CMK (cell line): ENCODE measurements around the gene COL11A2.
"Not testable (repeated sequence)": the region's sequence is repeated elsewhere in the genome, so short reads cannot be mapped to it uniquely, and the experiment has no call there.

Experiments
- DNase-seq: peaks from one replicate; pipeline ENCODE4 v3.0.0-alpha.2; 2010; ENCODE audit warnings: low read depth

The COL11A2 gene

DNA sequence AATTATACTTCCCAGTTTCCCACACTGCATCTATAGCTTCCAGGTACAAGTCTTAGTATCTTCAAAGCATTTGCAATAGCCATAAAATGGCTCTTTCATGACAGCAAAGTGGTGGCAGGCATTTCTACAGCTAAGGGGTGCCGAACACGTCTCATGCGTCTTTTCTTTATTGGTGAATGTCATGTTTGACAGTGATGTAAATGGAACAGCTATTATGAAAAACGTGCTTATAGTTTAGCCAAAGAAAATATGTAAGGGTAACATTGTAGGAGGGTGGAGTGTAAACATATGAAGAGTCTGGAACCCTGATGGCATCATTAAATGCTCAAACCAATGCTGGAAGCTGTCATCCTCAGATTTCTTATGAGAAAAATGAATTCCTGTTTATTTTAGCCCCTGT is 37.9 kb downstream of the COL11A2 start:
- no peak for DNase-seq

DNA sequence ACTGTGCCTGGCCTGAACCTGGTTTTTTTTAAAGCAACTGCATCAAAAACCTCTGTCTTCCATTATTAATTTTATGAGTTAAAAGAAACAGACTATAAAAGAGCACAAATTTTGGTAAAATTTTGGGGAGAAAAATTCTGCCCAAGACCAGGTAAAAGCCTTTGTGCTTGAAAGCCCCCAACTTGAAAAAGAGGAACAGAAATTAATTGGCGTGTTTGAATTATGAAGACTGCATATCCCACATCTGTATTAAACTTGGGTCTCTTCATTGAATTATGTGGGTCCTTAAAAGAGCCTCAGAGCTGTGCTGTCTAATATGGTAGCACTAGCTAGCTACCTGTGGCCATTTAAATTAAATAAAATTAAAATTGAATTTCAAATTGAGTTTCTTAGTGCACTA is 41.2 kb downstream of the COL11A2 start:
- no peak for DNase-seq

DNA sequence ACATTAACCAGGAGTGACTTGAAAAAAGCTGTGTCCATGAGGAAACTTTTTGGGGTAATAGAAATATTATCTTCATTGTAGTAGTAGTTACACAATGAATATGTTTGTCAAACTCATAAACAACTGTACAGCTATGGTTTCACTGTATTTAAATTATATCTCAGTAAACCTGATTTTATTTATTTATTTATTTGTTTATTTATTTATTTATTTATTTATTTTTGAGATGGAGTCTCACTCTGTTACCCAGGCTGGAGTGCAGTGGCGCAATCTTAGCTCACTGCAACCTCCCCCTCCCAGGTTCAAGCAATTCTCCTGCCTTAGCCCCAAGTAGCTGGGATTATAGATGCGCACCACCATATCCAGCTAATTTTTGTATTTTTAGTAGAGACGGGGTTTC is 41.7 kb downstream of the COL11A2 start:
- not testable (repeated sequence) for DNase-seq

DNA sequence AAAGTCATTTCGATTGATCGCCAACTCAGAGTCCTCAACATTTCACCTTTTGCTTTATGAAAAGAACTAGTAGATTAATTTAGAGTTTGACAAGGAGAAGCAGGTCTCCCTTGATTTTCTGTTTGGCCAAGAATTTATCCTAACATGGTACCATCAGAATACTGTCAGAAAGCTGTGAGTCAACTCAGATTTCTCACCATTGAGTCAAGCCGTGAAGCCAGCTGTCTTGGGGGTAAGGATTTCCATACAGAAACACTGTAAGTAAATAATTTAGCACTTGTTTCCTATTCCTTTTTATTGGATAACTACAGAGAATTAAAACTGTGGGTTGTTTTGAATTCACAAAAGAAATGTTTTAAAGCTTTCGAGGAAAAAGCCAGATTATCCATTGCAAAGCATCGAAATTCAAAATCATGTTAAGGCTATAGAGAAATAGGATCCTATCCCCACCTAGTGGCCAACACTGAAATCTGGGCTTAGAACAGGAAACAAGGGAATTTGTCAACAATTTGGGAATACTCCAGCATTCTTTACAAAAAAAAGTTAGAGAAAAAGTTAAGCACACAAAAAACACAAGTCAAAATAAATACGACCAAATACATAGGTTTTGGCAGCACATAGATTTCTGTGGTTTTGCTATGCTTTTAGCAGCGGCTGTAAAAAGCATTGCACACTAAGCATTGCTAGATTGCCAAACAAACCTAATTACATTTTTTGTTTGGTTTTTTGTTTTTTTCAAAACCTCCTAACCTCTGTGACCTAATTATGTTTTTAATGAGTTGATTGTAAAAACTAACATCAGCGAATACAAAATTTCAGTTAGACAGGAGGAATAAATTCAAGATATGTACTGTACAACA is 44.2 kb downstream of the COL11A2 start:
- no peak for DNase-seq

DNA sequence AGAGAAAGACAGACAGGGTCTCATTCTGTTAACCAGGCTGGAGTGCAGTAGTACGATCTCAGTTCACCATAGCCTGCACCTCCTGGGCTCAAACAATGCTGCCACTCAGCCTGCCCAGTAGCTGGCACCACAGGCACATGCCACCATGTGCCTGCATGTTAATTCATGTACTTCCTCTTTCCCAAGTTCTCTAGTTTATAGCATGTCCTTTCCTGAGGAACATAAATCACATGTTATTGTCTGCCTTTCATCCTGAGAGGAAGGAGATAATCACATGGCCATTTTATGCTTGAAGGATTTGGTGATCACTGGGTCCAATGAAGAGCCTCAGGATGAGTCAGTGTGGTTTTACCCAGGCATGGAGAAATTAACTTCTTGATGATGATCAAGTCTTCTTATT is 47.9 kb downstream of the COL11A2 start:
- DNase-seq, result no peak

DNA sequence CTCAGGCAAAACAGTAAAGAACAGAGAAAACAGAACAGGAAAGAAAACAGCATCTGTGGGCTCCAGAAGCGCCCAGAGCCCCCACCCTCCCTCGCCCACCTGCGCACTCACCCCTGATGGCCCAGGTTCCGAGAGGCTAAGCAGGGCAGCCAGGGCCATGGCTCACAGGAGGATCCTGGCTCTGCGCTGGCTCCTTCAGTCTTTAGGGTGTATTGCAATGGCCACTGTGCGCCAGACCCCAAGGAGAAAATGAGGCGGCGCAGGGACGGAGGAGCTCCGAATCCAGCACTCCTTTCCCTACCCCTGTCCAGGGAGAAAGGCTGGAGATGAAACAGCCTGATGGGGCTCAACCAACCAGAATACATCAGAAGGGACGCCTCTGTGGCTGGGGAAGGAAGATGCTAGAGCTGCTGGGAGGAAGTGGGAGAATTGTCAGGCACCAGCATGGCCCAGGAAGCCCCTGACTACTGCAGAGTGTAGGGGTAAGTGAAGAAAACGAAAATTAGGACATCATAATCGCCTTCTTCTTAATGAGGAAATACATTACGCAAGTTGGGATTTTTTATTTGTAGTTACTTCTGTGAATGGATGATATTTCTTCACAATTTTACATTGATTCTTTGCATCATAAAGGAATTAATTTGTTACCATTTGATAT is 49.0 kb downstream of the COL11A2 start:
- DNase-seq, result no peak

DNA sequence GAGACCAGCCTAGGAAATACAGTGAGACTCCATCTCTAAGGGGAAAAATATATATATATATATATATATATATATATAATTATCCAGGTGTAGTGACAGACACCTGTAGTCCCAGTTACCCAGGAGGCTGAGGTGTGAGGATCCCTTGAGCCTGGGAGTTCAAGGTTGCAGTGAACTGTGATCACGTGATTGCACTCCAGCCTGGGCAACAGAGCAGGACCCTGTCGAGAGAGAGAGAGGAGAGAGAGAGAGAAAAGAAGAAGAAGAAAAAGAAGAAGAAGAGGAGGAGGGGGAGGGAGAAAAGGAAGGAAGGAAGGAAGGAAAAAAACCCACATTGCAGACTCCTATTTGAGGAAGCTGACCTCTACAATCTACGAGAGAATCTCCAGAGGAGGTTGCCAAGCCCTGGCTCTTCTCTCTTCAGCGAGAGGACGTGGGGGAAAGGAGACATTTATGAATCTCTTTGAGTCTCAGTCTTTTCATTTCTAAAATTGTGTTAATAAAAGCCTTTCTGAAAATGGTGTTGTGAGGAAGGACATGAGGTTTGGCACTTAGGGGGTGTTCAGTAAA is 49.7 kb downstream of the COL11A2 start:
- DNase-seq, result no peak

DNA sequence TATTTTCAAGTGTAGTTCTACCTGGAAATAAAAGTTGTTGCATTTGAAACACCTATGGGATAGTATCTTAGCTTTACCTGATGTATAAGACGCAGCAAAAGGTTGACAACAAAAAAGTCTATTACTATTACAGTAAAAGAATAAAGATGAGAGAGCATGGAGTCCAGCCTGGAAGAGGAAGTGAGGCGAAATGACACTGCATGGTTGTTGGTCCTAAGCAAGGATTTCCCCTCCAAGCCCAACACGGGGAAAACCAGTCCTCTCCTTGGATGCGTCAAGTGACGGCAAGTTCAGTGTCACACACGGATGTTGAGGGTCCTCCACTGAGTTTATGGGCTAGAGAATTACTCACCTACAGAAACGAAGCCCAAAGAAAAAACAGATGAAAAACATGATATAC is 51.7 kb downstream of the COL11A2 start:
- DNase-seq, result no peak

DNA sequence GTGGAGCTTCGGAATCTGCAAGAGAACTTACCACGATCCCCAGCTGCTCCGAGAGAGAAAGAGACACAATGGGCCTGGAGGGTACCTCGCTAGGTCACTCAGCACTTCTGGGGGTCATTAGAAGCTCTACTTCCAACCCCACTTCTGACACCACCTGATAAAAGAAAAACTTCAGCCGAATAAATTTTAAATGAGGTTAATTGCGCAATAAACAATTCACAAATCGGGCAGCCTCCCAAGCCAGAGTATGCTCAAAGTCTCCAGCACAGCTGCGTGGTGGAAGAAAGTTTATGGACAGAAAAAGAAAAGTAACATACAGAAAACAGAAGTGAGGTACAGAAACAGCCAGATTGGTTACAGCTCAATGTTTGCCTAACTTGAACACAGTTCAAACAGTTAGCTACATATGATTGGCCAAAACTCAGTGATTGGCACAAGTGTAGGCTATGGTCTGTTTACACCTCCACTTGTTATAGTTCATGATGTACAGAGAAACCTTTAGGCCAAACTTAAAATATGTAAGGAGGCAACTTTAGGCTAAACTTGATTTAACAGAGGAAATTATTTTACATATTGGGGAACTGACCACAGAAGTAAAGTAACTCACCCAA is 52.6 kb downstream of the COL11A2 start:
- DNase-seq, result no peak

DNA sequence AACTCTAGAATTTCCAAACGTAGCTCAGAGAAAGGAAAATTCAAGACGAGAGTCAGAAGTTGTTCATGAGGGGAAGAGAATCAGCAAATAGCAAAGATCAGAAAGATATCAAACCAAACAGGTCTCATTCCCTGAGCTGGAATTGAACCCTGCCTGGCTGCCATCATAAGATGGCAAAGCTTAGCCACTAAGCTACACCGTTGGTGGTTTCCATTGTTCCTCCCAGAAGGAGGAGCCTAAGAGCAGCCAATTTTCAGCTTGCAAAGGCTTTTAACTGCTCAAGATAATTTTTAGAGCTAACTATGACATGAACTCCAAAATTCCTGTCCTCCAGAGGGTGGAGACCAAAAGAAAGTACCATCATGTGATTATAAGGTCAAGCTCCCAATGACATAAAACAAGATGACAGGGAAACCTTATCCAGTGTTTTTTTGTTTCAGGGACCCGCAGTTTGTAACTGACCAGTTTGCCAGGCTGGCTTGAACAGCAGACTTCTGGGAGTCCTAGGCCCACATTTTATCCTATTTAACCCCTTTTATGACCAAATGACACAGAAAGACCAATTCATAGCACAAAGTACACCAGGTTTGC is 55.9 kb downstream of the COL11A2 start:
- no peak for DNase-seq

DNA sequence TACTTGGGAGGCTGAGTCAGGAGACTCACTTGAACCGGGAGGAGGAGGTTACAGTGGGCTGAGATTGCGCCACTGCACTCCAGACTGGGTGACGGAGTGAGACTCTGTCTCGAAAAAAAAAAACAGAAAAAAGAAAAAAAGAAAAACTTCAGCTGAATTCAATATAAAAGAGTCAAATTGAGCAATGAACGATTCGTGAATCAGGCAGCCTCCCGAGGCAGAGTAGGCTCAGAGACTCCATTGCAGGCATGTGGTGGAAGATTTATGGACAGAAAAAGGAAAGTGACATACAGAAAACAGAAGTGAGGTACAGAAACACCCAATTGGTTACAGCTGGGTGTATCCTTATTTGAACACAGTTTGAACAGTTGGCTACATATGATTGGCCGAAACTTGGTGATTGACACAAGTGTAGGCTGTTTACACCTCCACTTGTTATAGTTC is 60.2 kb downstream of the COL11A2 start:
- DNase-seq, result no peak

DNA sequence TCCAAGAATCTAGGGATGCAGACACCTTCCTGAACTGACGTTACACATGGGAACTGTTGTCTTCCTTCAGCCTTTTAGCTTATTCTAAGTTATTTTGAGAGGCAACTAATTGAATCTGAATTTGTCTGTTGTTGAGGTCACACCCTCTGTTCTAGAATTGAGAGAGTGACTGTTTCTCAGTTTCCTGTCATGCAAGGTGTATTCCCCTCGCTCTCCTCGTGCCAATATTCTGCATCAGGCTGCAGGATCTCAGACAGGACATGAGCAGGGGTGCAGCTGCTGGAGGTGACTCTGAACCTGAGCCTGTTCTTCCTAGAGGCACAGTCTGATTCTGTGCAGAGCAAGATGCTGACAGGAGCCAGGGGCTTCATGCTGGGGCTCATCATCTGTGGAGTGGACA is 63.9 kb downstream of the COL11A2 start:
- DNase-seq, result no peak

DNA sequence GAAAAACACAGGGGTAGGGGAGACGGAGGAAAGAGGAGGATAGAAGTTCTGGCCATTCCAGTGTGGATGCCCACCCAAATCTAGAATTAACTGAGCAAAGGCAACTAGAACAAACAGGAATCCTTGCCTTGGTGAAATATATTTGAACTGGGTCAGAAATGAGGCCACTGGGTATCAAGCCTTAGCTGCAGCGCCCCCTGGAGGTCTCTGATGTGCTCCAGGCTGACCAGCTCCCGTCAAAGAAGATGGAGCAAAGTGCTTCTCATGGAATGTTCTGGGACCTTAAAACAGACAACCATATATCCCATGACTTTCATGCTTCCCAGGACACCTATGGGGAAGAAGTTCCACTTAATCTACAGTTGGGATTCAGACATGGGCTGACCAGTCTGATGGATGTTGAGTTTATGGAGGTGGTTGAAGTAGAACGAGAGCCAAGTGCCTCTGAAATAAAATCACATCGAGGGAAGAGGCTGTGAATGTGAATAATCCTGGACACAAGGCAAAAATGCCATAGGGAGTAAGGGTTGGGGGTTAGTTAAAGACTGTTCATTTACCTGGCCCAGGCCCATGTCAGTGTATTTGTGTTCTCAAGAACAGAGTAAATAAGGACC is 66.1 kb downstream of the COL11A2 start:
- no peak for DNase-seq

DNA sequence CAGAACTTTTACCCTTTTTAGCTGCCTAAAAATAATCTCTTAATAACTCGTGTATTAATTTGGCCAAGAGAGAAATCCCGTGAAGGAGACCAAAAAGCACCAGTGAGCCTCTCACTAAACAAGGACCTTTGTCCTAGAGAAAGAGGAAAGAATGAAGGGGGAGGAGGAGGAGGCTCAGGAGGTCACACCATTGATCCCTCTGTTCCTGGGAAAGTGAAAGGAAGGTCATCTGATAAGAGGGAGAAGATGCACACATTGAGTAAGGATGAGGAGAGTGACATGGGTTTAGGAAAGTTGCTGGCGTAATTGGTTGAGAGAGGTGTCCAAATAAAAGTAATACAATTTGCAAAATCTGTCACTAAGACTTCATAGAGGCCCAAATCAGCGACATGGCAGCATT is 67.3 kb downstream of the COL11A2 start:
- DNase-seq, result no peak

DNA sequence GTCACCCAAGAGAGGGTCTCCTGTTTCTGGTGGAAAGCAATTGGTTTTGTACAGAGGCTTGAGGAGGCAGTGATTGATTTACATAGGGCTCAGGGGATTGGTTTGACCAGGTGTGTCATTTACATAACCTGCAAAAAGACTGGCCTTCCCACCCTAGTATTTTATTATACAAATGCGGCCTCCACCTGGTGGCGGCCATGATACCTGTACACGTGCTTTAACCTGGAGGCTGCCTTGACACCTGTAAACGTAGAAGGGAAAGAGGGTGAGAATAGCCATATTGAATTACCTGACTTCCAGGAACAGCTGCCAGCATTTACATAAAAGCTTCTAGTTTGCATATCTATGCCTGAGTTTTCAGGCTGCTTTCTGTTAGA is 67.8 kb downstream of the COL11A2 start:
- no peak for DNase-seq

DNA sequence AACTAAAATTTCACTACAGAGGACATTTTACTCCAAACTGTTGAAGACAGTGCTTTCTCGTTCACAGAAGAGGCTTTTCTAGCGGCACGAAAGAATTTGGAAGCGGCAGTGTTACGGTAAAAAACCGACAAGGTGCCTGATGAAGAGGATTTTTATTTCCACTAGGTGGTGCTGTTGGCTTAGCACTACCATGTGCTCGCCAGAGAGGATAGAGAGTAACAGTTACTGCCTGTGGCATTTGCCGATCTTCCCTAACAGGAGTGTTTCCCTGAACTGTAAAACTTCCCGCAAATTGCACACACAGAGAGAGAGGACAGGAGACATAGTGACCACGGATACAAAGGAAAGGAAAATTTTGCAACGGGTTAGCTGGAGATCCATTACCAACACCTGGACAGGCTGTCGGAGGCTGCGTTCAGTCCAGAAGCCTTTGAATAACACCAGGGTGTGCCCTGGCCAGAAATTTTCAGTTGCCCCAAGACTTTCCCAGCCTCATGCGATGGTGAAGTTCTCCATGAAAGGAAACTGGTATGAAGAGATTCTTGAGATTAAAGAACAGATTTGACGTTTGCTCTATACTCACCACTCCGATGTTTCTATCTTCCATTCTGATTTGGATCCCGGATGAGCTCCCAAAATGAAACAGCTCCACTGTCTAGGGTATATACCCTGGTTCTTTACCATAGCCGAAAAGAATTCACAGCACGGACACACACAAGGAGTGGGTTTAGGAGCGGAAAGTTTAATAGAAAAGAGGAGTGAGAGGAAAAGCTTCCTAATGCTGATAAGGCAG is 68.3 kb downstream of the COL11A2 start:
- DNase-seq, result peak; percentile 29

DNA sequence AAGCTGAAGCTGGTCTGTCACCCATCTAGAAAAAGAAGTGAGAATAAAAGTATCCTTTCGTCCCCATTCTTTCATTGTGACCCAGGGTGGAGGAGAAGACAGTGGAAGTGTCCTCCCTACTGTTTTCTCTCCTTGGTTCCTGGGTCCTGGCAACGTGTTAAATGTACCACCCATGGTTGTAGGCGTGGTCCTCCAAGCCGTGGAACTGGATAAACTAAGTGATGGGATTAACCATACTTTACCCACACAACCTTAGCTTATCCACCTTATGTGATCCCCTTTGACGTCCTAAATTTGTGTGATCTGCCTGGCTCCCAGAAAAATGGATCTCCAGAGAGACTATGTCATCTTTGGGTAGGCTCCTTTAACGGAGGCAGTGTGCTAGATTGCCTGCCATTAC is 69.1 kb downstream of the COL11A2 start:
- DNase-seq, result no peak

DNA sequence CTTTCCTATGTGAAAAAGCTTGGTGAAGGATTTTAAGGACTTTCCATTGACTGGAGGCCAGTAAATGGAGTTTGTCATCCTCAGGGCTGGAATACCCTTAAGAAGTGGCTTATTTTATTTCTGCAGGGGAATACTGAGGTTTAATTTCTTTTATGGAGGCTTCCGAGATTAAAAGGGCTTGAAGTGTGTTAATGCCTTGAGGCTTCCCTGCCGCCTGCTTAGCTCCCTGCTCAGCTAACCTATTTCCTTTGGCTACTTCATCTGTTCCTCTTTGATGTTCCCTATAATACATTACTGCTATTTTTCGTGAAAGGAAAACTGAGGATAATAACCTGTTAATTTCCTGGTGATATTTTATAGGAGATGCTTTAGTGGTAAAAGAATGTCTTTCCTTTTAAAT is 72.3 kb downstream of the COL11A2 start:
- no peak for DNase-seq

DNA sequence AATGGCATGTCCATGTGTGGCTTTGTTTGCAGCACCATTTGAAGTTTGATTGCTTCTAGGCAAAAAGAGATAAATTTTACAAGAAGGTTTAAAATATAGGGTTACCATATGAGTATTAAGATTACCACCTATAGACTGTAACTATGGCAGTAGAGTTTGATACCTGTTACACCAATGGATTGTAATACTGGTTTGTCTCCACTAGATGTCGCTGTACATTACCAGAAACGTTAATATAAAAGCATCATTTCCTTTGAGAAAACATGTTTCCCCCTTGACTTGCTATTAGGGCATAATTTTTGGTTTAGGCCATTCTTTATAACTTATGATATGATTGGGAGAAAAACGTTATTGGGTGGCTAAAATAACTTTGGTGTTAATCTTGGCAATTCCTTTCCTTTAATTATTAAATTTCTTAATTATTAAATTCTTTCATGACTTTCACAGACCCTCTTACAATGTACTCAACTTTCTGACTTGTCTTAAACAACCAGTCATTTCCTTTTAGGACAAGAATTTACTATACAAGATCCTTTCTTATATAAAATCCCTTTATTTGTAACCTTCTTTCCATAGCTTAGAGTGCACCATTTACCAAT is 73.6 kb downstream of the COL11A2 start:
- DNase-seq, result no peak

DNA sequence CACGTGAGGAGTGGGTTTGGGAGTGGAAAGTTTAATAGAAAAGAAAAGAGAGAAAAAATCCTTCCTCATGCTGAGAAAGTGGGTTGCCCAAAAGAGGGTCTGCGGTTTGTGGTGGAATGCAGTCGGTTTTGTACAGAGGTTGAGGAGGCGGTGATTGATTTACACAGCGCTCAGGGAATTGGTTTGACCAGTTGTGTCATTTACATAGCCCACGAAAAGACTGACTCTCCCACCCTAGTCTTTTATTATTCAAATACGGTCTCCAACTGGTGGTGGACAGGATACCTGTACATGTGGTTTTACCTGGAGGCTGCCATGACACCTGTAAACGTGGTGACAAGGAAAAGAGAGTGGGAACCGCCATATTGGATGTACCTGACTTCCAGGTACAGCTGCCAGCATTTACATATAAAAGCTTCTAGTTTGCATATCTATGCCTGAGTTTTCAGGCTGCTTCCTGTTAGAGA is 74.4 kb downstream of the COL11A2 start:
- no peak for DNase-seq
